HG03378 (cell line): ENCODE data around the gene URB2.
"Not testable (repeated sequence)": the region's sequence is repeated elsewhere in the genome, so short reads cannot be mapped to it uniquely, and the experiment has no call there.

ENCODE experiments used
- ATAC-seq: cut with Tn5 transposase; IDR thresholded peaks from one replicate; pipeline ENCODE4 v1.9.1; 2021; ENCODE audit warnings: mild to moderate bottlenecking, moderate library complexity; ENCODE audit not compliant: unreplicated experiment

URB2 gene

GRCh38 chr1:229625915-229626831, at the start of gene URB2, which contains the start of gene TAF5L:
Gene URB2, plus strand, starts transcription at chr1:229626247. Its CDS starts 1,387 bp downstream, at chr1:229627634.
Gene TAF5L, minus strand, starts transcription at chr1:229626122. Its CDS starts 11,640 bp downstream, at chr1:229614482.
- ATAC-seq = peak; percentile 59

- ATAC-seq = peak; percentile 28
Measured at GRCh38 chr1:229578168-229579058, 47.6 kb upstream of the URB2 start.

DNA sequence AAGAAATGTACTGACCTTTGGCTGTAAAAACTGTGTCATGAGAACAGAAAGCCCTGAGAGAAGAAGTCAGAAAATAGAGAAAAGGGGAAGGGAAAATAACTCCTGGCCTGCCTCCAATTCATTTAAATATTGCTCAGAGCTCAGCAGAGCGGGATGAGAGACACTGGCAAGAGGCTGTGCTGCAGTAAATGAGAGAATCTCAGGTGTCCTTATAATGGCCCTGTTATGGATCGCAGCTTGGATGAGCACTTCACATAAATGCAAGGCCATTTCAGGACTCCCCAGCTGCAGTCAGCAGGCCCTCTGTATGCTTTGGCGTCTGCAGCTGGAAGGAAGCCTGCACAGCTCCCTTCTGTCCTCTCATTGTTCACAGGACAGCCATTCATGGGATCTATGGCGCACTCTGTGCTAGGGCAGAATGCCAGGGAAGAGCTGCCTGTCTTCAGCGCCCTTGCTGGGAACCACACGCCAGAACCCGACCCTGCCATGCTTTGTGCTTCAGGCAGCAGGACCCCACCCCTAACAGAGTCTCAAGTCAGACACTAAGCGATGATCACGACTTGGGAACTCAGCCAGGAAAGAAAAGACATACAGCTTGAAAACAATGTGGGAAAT, 46.9 kb upstream of the URB2 start:
- peak; percentile 83 for ATAC-seq

GRCh38 chr1:229581485-229581884, 44.6 kb upstream of the URB2 start:
- ATAC-seq = no peak

- ATAC-seq = no peak
Measured at GRCh38 chr1:229582011-229582694, 43.9 kb upstream of the URB2 start.

DNA sequence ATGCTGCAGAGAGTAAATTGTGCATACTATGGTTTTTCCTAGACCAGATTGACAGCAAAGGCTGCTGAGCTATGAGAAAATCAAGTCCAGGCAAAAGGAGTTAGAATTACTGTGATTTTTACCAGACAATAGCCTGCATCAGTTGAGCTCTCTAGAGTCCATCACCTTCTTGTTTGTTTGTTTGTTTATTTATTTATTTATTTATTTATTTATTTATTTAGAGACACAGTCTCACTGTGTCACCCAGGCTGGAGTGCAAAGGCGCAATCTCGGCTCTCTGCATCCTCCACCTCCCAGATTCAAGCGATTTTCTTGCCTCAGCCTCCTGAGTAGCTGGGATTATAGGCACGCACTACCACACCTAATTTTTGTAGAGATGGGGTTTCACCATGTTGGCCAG, 43.3 kb upstream of the URB2 start:
- ATAC-seq = no peak

- ATAC-seq = no peak
Measured at GRCh38 chr1:229585338-229585737, 40.7 kb upstream of the URB2 start.

- no peak for ATAC-seq
Measured at GRCh38 chr1:229590119-229590518, 35.9 kb upstream of the URB2 start.

- ATAC-seq = no peak
Measured at GRCh38 chr1:229593800-229594199, 32.2 kb upstream of the URB2 start.

GRCh38 chr1:229594227-229595008, 31.6 kb upstream of the URB2 start:
- no peak for ATAC-seq

GRCh38 chr1:229595876-229596275, 30.2 kb upstream of the URB2 start:
- not testable (repeated sequence) for ATAC-seq

DNA sequence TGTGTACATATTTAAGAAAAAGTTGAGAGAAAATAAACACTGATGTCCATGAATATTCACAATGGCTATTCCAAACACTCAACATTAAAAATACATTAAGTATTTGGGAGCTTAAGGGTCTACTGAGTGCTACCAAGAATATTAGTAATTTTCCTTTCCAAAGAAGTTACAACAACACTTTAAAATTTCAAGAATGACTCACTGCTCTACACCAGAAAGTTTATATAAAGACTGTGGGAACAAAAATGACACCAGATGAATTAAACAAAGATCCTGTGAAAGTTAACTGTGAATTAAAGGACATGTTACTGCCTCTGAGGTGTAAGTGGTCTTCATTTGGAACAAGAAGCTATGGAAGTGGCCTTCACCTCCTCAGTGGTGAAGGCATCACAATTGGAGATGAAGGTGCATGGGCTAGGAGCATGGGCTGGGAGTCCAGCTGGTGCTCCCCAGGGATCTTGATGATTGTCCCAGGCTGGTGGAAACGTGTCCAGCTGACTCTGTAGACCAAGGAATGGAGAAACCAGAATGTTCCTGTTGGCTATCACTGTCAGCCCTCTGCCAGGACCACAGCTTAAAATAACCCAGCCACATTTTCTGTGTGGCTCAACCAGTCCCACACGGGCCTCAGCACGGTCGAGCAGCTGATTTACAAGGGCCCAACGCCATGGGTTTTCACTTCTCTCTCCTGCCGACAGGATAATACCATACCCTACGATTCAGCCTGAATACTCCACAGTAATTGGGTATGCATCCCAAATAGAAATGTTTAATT, 28.9 kb upstream of the URB2 start:
- ATAC-seq = no peak

GRCh38 chr1:229597877-229598276, 28.2 kb upstream of the URB2 start:
- ATAC-seq = no peak

GRCh38 chr1:229599218-229599954, 26.7 kb upstream of the URB2 start:
- no peak for ATAC-seq

GRCh38 chr1:229600229-229600628, 25.8 kb upstream of the URB2 start:
- no peak for ATAC-seq

- no peak for ATAC-seq
Measured at GRCh38 chr1:229603371-229604005, 22.6 kb upstream of the URB2 start.

- no peak for ATAC-seq
Measured at GRCh38 chr1:229607370-229607769, 18.7 kb upstream of the URB2 start.

GRCh38 chr1:229608590-229608989, 17.5 kb upstream of the URB2 start:
- ATAC-seq = no peak
